GM18907 (cell line): Measurements from ENCODE around the gene THG1L.
A peak's percentile ranks its signal among the peaks of the same experiment; 100 is the strongest.
"Not testable (repeated sequence)": the region's sequence is repeated elsewhere in the genome, so short reads cannot be mapped to it uniquely, and the experiment has no call there.

Experiments
- ATAC-seq: cut with Tn5 transposase; IDR thresholded peaks from one replicate; pipeline ENCODE4 v1.9.1; 2021; ENCODE audit warnings: mild to moderate bottlenecking, moderate library complexity; ENCODE audit not compliant: unreplicated experiment

The THG1L gene

GRCh38 chr5:157731272-157732129 is at the start of gene THG1L:
TSS of gene THG1L (plus strand) at chr5:157731420. CDS start at chr5:157731441, 21 bp downstream.
- peak; percentile 95 for ATAC-seq

GRCh38 chr5:157682257-157682656 is 49.0 kb upstream of the THG1L start:
- ATAC-seq: no peak

- not testable (repeated sequence) for ATAC-seq
Observed at GRCh38 chr5:157686276-157687197, 44.7 kb upstream of the THG1L start.

- ATAC-seq: no peak
Observed at GRCh38 chr5:157687198-157687554, 44.0 kb upstream of the THG1L start.

- no peak for ATAC-seq
Observed at GRCh38 chr5:157689942-157690689, 41.1 kb upstream of the THG1L start.

GRCh38 chr5:157690690-157691433 is 40.4 kb upstream of the THG1L start:
- no peak for ATAC-seq

- ATAC-seq: not testable (repeated sequence)
Observed at GRCh38 chr5:157693816-157694215, 37.4 kb upstream of the THG1L start.

GRCh38 chr5:157696154-157696553 is 35.1 kb upstream of the THG1L start:
- ATAC-seq: not testable (repeated sequence)

- ATAC-seq: not testable (repeated sequence)
Observed at GRCh38 chr5:157698674-157699073, 32.5 kb upstream of the THG1L start.

- no peak for ATAC-seq
Observed at GRCh38 chr5:157703736-157704135, 27.5 kb upstream of the THG1L start.

GRCh38 chr5:157708866-157709265 is 22.4 kb upstream of the THG1L start:
- ATAC-seq: no peak

GRCh38 chr5:157709346-157709745 is 21.9 kb upstream of the THG1L start:
- no peak for ATAC-seq

- ATAC-seq: no peak
Observed at GRCh38 chr5:157710431-157710830, 20.8 kb upstream of the THG1L start.

- ATAC-seq: no peak
Observed at GRCh38 chr5:157710882-157711281, 20.3 kb upstream of the THG1L start.

- no peak for ATAC-seq
Observed at GRCh38 chr5:157713830-157714595, 17.2 kb upstream of the THG1L start.

GRCh38 chr5:157714596-157714864 is 16.7 kb upstream of the THG1L start:
- no peak for ATAC-seq

- peak; percentile 77 for ATAC-seq
Observed at GRCh38 chr5:157718519-157718918, 12.7 kb upstream of the THG1L start.

GRCh38 chr5:157719245-157719644 is 12.0 kb upstream of the THG1L start:
- ATAC-seq: no peak

GRCh38 chr5:157721159-157721558 is 10.1 kb upstream of the THG1L start:
- ATAC-seq: no peak

GRCh38 chr5:157722895-157723294 is 8.3 kb upstream of the THG1L start:
- not testable (repeated sequence) for ATAC-seq
